HepG2 (cell line): ENCODE measurements around the gene TST.

Experiments
- DR1 ChIP-seq: sonication (generic); formaldehyde crosslinking; IDR thresholded peaks from 2 replicates; pipeline ENCODE4 v1.8.0; 2021; ENCODE audit warnings: mild to moderate bottlenecking, missing genetic modification reagents, inconsistent platforms
- POLR2AphosphoS5 ChIP-seq: IDR thresholded peaks from 2 replicates; pipeline ENCODE4 v1.6.1; 2012; ENCODE audit warnings: low read depth, low read length
- TF ChIP-seq, protein P1 (sequence below): sonication (generic); formaldehyde crosslinking; IDR thresholded peaks from 2 replicates; pipeline ENCODE4 v1.5.0; 2020; ENCODE audit warnings: mild to moderate bottlenecking, missing genetic modification reagents, moderate library complexity

DNA sequence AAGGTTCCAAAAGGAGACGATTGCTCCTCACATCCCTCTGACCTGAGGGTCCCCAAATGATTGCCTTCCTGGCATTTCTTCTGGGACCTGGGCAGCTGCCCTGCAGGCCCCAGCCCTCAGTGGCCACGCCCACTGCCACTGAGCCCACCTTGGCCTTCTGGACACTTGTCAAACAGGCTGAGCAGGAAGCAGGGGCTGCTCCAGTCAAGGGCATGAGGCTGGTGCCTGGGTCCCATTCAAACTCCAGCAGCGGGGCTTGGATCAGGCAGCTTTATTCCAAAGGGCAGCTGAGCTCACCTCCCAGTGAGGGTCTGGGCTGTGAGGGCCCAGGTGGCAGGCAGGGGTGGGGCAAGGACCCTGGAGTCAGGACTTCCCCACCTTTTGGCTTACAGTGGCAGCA, 45.9 kb upstream of the TST start:
- TF ChIP-seq, protein P1, sequence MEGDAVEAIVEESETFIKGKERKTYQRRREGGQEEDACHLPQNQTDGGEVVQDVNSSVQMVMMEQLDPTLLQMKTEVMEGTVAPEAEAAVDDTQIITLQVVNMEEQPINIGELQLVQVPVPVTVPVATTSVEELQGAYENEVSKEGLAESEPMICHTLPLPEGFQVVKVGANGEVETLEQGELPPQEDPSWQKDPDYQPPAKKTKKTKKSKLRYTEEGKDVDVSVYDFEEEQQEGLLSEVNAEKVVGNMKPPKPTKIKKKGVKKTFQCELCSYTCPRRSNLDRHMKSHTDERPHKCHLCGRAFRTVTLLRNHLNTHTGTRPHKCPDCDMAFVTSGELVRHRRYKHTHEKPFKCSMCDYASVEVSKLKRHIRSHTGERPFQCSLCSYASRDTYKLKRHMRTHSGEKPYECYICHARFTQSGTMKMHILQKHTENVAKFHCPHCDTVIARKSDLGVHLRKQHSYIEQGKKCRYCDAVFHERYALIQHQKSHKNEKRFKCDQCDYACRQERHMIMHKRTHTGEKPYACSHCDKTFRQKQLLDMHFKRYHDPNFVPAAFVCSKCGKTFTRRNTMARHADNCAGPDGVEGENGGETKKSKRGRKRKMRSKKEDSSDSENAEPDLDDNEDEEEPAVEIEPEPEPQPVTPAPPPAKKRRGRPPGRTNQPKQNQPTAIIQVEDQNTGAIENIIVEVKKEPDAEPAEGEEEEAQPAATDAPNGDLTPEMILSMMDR (CRISPR knock-in tag) = no peak
- TF ChIP-seq DR1 (CRISPR knock-in tag) (no peak), POLR2AphosphoS5 (no peak)
